ENCODE data around the gene RIMS1.

- TF ChIP-seq CTCF (IDR thresholded peaks at IDR 0.05) (no peak), POLR2A (IDR thresholded peaks at IDR 0.05) (no peak)
These were observed 136.5 kb downstream of the RIMS1 start for GRCh38 chr6:72022830-72023229.
